DOHH2 (cell line): ENCODE data around the gene AKAIN1.

Experiments
- EZH2phosphoT487 ChIP-seq: fragments of 200-600 bp; sonication (generic); IDR thresholded peaks from 2 replicates; pipeline ENCODE4 v1.6.1; 2017; ENCODE audit warnings: borderline replicate concordance, mild to moderate bottlenecking, antibody characterized with exemption, low read length, moderate library complexity, mixed read lengths
- TF ChIP-seq, protein P1 (sequence below): fragments of 200-600 bp; sonication (generic); IDR thresholded peaks from one replicate; pipeline ENCODE4 v1.5.1; 2014; ENCODE audit warnings: antibody characterized with exemption, mild to moderate bottlenecking, low read depth, low read length; ENCODE audit not compliant: poor library complexity, severe bottlenecking

DNA sequence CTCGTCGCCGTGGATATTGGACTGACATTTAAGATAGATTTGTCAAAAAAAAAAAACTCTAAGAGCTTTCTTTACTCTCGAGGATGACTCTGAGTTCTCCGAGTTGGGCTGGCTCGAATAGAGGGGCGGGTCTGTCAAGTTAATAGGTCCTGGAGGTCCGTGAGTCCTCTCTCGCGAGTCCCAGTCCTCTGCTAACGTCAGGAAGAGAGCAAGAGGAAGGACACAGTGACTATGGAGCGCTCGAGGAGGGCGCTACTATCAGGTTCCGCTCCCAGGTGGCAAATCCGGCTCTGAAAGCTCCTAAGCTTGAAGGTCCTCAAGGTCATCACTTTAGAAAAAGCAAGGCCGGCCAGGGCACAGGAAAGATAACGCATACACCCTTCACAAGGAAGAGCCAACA, 404 bp upstream of the AKAIN1 start:
- TF ChIP-seq, protein P1, sequence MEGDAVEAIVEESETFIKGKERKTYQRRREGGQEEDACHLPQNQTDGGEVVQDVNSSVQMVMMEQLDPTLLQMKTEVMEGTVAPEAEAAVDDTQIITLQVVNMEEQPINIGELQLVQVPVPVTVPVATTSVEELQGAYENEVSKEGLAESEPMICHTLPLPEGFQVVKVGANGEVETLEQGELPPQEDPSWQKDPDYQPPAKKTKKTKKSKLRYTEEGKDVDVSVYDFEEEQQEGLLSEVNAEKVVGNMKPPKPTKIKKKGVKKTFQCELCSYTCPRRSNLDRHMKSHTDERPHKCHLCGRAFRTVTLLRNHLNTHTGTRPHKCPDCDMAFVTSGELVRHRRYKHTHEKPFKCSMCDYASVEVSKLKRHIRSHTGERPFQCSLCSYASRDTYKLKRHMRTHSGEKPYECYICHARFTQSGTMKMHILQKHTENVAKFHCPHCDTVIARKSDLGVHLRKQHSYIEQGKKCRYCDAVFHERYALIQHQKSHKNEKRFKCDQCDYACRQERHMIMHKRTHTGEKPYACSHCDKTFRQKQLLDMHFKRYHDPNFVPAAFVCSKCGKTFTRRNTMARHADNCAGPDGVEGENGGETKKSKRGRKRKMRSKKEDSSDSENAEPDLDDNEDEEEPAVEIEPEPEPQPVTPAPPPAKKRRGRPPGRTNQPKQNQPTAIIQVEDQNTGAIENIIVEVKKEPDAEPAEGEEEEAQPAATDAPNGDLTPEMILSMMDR, result no peak
- no peak for TF ChIP-seq EZH2phosphoT487
